ENCODE data around the gene ARHGAP27.

ARHGAP27 gene

GRCh38 chr17:45432405-45433158 is at the start of gene ARHGAP27:
ARHGAP27 (minus strand) TSS chr17:45432870; CDS start chr17:45430279, 2,591 bp downstream.
- no peak for TF ChIP-seq GATA2 (IDR thresholded peaks at IDR 0.05; ENCODE audit: low read depth, low read length)
- no peak for TF ChIP-seq GATA3 (IDR thresholded peaks at IDR 0.05; ENCODE audit: low read depth, low read length)

- no peak for TF ChIP-seq GATA3 (IDR thresholded peaks at IDR 0.05; ENCODE audit: low read depth, low read length)
- no peak for TF ChIP-seq GATA2 (IDR thresholded peaks at IDR 0.05; ENCODE audit: low read depth, low read length)
Observed at GRCh38 chr17:45451131-45451530, 18.5 kb upstream of the ARHGAP27 start.

GRCh38 chr17:45441526-45442310 is 9.0 kb upstream of the ARHGAP27 start:
- TF ChIP-seq GATA2 (IDR thresholded peaks at IDR 0.05; ENCODE audit: low read depth, low read length) (no peak), GATA3 (IDR thresholded peaks at IDR 0.05; ENCODE audit: low read depth, low read length) (no peak)

- TF ChIP-seq GATA2 (IDR thresholded peaks at IDR 0.05; ENCODE audit: low read depth, low read length) (no peak), GATA3 (IDR thresholded peaks at IDR 0.05; ENCODE audit: low read depth, low read length) (no peak)
Observed at GRCh38 chr17:45440161-45440778, 7.6 kb upstream of the ARHGAP27 start.

GRCh38 chr17:45438931-45439610 is 6.4 kb upstream of the ARHGAP27 start:
- TF ChIP-seq GATA2 (IDR thresholded peaks at IDR 0.05; ENCODE audit: low read depth, low read length): no peak

- TF ChIP-seq GATA3 (IDR thresholded peaks at IDR 0.05; ENCODE audit: low read depth, low read length) (no peak), GATA2 (IDR thresholded peaks at IDR 0.05; ENCODE audit: low read depth, low read length) (peak; percentile 83)
Observed at GRCh38 chr17:45437465-45438283, 5.0 kb upstream of the ARHGAP27 start.

GRCh38 chr17:45436625-45437464 is 4.2 kb upstream of the ARHGAP27 start:
- TF ChIP-seq GATA2 (IDR thresholded peaks at IDR 0.05; ENCODE audit: low read depth, low read length) (no peak), GATA3 (IDR thresholded peaks at IDR 0.05; ENCODE audit: low read depth, low read length) (no peak)

- TF ChIP-seq GATA3 (IDR thresholded peaks at IDR 0.05; ENCODE audit: low read depth, low read length) (no peak), GATA2 (IDR thresholded peaks at IDR 0.05; ENCODE audit: low read depth, low read length) (no peak)
Observed at GRCh38 chr17:45436161-45436560, 3.5 kb upstream of the ARHGAP27 start.

GRCh38 chr17:45435481-45435880 is 2.8 kb upstream of the ARHGAP27 start:
- TF ChIP-seq GATA2 (IDR thresholded peaks at IDR 0.05; ENCODE audit: low read depth, low read length) (no peak), GATA3 (IDR thresholded peaks at IDR 0.05; ENCODE audit: low read depth, low read length) (no peak)

GRCh38 chr17:45433159-45433535 is 477 bp upstream of the ARHGAP27 start:
- TF ChIP-seq GATA2 (IDR thresholded peaks at IDR 0.05; ENCODE audit: low read depth, low read length) (no peak), GATA3 (IDR thresholded peaks at IDR 0.05; ENCODE audit: low read depth, low read length) (no peak)

- TF ChIP-seq GATA3 (IDR thresholded peaks at IDR 0.05; ENCODE audit: low read depth, low read length) (no peak), GATA2 (IDR thresholded peaks at IDR 0.05; ENCODE audit: low read depth, low read length) (no peak)
Observed at GRCh38 chr17:45431531-45432404, 902 bp downstream of the ARHGAP27 start.

All from SH-SY5Y (cell line).